CD4-positive, alpha-beta T cell treated with Interferon alpha-2 for 1 hour (primary cell): ENCODE data around the gene ACKR1.

Source experiments
- DNase-seq, 2 donors: peaks; one replicate each; pipeline ENCODE4 v3.0.0-alpha.2; 2020 to 2022

ACKR1 gene

DNA sequence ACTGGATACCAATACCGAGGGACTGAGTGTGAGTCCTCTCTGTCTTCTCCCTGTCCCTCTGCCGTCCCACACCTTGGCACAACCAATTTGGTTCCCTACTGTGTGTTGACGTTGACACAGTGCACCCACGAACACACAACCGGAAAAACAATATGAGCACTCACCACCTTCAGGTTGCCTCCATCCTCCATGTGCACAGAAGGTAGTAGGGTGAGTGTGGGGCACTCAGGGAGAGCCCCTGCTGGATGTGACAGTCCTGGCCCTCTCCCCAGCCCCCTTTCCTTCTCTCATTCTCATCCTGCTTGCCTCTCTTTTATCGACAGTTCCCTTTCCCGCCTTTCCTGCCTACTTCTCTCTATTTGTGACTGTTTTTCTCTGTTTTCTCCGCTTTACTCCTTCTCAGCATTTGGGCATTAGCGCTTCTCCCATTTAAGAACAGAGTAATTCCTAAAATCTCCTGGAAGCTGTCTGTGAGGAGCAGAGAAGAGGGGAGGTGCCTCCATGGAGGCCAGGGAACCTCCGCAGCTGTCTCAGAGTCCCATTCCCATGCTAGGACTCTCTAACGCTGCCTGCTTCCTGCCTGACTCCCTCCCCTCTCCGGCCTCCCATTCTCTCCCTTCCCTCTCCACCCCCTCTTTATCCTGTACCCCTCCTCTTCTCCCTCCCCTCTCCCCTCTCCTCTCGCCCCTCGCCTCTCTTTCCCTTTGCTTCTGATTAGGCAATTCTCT lies 16.9 kb upstream of the ACKR1 start:
- no peak for DNase-seq

DNA sequence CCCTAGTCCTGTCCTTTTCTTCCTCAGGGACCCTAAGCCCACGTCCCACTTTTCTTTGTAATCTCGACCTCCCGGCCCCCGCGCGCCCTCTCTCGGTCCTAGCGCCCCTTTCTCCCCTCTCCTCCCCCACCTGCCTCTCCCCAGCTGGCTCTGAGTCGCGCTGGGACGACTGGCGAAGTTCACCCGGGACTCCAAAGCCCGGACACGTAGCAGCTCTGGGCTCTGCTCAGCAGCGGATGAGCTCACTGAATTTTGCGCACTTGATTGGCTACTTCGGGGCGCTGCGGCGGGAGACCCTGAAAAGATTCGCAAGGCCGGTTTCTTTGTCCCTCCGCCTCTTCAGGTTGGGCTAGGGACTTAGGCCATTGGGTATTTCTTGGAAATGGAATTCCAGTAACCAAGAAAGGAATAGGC lies 16.3 kb upstream of the ACKR1 start:
- DNase-seq: peak; percentile 9 to 49

DNA sequence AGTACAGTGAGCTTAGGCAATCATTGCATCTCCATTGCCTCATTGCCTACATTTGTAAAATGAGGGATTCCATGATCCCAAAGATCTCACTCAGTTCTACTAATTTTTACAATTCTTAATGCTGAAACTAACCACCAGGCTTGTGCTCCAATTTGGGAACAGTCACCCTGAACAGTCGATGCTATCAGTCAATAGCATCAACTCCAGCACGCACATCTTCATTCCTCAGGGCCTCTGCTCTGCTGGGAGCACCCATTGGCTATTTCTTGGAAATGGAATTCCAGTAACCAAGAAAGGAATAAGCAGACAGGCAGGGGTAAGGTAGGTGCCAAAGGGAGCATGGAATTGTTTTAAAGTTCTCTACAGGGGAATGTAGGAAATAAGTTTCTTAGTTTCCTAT lies 14.2 kb upstream of the ACKR1 start:
- DNase-seq: no peak

DNA sequence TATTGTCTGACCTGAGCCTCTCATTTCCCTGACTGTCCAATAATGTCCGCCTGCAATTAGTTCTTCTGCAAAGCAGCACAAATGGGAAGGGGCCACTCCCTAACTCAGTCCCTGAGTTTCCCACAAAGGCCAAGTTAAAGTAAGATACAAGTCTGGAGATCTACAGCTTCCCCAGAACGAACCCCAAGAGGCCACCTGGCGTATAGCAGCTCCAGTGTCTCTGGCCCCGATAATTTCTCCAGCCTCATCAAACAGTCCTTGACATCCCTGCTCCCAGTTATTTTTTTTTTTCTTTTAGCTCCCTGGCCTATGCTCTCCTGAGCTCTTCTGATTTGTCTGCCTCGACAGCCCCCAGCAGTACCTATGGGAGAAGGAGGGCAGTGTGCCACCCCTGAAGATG lies 8.1 kb upstream of the ACKR1 start:
- DNase-seq: no peak

DNA sequence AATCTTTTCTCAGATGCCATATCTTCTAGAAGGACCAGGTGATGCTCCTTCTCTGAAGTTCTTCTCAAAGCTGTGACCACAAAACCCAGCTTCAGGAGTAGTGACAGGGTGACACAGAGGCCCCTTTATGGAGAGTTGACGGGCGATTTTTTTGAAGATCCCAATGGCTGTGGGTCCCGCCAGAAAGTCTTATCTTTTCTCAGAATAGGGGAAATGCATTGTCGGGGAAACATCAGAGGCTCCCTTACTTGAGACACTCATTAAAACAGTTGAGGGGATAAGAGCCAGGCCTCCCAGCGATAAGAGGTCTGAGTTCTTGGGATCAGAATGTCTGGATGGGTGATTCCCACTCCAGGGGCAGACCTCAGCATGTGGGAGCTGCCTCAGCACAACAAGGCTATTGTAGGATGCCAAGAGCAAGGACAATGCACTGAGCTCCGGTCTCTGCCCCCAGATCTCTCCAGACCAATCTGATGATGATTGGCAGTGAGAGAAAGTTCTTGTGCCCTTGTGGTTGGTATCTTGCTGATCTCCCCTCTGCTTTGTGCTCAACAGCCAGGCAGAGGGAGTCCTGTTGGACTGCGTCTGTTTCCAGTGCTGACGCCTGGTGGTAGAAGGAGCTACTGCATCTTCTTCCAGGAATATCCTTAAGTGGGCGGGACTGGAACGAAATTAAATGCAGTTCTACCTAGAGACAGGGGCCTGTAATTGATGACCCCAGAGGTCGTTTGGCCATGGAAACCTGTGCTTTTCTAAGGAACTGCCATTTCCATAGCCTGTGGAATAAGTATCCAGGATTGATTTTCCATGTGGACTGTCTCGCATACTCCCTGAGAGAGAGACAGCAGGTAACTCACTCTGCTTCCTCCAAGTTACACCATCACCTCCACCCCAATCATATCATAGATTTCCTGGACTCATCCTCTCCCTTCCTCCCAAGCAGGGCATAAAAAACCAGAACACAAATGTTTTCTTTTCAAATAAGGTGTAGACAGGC lies 6.8 kb upstream of the ACKR1 start:
- DNase-seq: peak; percentile 38 to 45

DNA sequence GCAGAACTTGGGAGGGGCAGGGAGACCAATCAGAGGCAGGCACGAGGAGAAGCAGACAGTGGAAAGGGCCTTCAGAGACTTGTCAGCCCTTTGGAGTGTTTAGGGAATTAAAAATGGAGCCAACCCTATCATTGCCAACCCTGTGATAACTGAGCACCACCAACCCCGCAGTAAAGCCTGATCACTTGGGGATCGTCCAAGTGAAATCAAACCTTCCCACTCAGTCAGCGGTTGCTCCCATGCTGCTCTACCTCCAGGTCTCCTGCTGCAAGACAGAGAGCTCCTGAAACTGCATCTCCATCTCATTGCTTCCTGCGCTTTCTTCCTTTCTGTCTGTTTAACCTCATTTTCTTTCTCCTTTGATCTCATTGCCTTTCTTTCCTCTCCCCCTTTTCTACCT lies 4.8 kb upstream of the ACKR1 start:
- no peak for DNase-seq

DNA sequence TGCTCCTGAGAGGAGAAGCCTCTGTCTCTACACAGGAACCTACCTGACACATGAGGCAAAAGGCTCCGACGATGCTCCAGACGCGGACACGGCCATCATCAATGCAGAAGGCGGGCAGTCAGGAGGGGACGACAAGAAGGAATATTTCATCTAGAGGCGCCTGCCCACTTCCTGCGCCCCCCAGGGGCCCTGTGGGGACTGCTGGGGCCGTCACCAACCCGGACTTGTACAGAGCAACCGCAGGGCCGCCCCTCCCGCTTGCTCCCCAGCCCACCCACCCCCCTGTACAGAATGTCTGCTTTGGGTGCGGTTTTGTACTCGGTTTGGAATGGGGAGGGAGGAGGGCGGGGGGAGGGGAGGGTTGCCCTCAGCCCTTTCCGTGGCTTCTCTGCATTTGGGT lies 3.9 kb upstream of the ACKR1 start:
- DNase-seq: no peak

DNA sequence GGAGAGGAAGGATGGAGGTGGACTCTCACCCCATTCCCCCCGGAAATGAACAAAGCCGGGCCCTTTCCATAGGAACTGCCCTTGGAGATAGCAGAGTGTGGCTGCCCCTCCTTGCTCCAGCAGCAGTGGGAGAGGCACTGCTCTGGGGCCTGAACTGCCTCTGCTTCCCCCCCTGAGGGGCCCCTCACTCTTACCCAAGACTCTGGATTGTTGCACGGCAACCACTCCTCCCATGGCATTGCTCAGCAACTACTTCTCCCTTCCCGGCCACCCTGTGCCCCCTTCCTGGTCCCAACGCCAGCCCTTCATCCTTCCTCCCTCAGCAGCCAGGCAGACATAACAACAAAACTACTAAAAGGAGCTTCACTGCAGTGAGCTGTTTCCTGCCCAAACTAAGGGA lies 3.0 kb upstream of the ACKR1 start:
- DNase-seq: no peak

DNA sequence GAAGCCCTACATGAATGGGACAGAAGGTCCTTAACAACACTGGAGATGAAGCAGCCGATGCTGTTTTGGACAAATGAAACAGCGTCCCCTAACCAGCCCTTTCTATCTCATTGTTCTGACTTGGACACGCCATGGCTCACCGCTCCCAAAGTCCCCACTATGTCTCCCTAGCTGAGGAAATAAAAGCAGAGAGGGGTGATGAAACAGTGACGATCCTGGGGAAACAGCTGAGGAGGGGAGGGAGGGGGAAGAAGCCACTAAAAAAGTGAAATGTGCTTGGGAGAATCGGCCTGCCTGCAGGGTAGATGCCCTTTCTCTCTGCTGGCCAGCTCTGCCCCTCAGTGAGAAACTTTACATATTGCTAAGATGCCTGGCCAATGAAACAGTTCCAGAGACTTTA lies 1.1 kb upstream of the ACKR1 start:
- no peak for DNase-seq

DNA sequence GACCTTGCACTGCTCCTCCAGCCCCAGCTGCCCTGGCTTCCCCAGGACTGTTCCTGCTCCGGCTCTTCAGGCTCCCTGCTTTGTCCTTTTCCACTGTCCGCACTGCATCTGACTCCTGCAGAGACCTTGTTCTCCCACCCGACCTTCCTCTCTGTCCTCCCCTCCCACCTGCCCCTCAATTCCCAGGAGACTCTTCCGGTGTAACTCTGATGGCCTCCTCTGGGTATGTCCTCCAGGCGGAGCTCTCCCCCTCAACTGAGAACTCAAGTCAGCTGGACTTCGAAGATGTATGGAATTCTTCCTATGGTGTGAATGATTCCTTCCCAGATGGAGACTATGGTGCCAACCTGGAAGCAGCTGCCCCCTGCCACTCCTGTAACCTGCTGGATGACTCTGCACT lies 550 bp downstream of the ACKR1 start:
- no peak for DNase-seq

DNA sequence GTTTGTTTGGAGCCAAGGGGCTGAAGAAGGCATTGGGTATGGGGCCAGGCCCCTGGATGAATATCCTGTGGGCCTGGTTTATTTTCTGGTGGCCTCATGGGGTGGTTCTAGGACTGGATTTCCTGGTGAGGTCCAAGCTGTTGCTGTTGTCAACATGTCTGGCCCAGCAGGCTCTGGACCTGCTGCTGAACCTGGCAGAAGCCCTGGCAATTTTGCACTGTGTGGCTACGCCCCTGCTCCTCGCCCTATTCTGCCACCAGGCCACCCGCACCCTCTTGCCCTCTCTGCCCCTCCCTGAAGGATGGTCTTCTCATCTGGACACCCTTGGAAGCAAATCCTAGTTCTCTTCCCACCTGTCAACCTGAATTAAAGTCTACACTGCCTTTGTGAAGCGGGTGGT lies 1.4 kb downstream of the ACKR1 start:
- DNase-seq: no peak

DNA sequence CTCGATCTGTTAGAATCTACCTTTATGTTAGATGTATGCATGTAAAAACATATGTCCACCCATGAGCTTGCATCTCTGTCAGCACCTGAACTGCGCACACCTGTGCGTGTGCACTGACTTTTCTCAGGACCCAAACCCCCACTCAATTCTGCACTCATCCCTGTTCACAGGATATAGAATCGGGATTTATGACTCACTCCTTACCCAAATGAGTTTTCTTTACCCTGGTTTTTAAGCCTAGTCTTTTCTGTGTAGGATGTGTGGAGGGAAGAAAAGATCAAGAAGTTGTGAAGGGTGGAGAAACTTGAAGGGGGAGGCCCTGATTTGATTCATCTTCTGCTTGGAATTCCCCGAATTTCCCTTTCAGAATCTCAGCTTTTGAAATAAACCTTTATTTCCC lies 2.4 kb downstream of the ACKR1 start:
- no peak for DNase-seq

DNA sequence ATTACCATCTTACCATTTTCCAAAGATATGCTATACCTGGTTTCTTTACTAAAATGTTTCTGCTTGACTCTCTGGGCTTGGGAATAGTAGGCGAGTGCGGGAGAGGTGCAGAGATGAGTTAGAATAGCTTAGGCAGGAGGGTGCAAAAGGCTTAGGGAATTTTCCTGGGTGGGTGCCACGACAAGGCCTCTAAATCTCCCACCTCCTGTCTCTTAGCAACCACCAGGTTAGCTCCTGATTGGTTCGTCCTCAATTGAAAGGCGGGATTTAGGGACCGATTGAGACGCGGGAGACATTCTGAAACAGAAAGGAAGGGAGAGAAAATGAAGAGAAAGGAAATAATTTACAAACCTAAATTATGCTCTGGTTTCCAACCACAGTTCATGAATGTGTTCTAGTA lies 3.1 kb downstream of the ACKR1 start:
- DNase-seq: no peak

DNA sequence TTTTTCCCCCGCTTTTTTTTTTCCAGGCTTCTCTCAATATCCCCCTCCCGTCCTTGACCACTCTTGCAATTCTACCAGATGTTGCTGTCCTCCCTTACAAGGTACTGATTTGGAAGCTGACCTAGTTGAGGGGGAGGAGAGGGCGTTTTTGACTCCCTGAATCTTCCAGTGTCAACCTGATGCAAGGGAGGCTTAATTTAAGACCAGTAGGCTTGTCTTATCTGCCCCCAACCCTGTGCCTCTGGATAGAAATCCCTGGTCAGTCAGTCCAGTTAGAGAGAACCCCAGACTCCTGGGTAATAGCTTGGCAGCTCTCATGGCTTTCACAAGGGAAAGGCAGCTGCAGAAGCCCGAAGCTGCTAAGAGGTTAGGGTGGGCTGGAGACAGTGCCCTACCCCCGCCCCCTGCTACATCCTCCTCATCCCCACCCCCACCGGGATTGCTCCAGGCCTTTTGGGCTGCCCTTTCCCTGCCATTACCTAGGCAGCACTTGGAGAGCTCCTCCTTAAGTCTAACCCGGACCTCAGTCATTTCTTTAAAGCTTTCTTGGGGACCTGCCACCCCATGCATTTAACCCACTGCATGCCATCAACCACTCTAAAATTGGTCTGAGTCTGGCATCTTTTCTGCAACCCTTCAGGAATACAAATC lies 3.6 kb downstream of the ACKR1 start:
- DNase-seq: no peak

DNA sequence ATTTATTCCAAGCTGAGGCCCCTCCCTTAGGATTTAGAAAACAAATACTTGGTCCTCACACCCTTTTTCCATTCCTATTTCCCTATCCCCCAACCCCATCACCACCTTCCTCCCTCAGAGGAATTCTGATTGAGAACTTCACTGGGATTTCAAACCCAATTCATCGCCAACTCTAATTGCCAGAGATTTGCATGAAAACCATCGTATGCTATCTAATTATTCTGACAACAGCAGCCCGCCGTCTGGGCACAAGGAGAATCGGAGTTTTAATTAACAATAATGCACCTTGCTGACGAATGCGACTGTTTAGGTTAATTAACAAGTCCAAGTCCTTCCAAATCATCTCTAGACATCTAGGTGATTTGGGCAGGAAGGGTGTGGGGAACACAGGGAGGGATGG lies 4.4 kb downstream of the ACKR1 start:
- no peak for DNase-seq

DNA sequence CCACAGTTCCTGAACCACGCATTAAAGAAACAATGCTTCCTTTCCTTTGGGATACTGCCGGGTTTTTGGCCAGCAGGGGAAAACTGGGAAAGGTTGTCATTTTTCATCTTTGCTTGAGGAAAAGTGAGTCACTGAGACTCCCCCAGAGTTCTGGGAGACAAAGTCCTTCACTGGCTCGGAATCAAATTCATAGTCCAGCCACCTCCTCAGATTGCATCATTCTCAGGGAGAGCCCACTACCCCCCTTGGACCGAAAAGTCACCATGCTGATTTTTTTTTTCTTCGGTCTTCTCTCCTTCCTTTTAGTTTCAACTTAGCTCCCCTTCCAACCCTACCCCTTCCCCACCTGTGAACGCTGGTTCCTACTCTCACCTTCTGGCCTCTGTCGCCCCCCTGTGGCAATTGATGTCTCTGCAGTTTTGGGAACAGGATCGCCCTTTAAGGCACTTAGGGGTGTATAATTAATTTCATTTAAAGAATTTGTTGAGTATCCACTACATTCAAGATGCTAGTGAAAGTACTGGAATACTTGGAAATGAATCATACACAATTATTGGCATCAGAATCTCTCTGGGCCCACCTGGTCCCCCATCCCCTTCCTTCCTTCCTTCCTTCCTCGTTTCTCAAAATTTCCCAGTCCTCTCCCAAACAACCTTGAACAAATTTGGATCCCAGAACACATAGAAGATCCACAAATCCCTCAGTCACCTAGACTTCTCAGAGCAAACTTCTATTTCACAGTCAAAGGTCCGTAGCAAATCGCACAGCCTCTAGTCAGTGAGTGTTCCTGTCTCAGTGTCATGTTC lies 6.9 kb downstream of the ACKR1 start:
- peak; percentile 27 to 39 for DNase-seq

DNA sequence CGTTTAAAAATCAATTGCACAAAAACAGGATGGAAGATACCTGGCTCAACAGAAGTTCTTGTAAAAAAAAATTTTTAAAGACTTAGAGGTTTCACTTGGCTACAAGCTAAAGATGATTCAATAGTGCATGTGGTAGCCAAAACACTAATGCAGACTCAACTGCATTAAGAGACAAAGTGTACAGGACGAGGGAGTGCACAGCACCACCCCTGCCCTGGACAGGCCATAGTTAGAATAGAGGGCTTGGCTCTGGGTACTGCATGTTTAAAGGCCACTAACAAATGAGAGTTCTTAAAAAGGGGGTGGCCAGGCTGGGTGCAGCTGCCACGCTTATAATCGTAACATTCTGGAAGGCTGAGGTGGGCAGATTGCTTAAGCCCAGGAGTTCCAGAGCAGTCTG lies 7.9 kb downstream of the ACKR1 start:
- no peak for DNase-seq

DNA sequence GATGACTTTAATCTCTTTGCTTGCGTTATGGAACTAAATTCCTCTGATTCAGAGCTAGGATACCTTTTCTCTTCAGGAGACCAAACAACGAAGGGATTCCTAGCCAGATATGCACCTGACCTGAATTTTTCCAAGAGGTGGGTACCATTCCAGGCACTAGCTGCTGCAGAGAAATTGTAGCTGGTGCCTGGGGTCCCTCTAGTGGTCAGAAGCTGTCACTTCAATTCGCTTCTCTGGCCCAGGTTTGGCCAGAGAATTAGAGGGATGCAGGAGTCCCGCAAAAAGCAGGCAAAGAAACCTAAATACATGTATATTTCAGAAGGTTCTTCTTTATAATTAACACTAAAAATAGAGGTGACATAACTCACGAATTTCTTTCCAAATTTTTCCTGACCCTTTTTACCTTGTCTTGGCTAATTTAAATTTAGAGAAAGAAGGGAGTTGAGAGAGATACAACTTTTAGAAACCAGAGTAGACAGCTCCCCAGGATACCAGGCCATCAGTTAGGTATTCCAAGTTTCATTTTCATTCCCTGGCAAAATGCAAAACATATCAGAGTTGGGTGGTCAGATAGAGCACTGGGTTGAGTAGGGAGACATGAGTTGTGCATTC lies 9.6 kb downstream of the ACKR1 start:
- DNase-seq: peak; percentile 24 to 37

DNA sequence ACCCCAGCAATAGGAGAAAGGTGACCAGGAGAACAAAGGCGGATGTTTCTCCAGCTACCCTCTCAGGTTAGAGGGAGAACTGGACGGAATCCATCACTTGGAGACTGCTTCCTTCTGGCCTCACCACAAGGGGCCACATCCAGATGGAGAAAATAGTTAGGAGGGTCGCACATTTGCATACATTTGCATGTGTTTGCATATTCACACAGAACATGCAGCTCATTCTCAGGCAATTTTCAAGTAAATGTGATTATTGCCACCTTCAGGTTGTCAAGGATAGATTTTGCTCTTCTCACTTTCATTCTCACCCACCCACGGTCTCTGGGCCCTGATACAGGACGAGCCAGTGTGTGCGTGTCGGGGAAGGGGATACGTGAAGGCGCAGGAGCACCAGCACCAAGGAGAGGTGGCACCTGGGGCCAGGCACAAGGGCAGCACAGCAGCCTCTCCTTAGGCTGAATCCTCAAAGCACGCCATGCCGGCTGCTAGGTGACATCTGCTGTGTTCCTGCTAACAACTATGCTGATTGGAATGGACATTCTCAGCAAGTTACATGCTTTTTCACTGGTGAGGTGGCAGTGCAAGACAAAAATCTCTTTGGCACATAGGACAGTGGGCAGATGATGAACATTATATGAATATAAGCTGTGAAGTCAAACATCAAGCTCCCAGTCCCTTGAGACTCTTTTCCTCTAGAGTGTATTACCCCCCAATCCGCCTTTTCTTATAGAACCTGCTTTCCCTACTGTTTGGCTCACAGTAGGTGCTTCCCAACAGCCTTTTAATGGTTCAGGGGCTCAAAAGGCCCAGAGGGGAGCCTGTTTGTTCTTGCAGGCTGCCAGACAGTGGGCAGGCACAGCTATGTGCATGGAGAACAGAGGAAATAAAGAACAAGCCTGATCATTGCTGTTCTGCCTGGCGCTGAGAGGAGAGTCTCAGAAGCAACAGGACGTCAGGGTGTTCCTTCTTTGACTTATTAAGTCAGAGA lies 14.3 kb downstream of the ACKR1 start:
- DNase-seq: no peak

DNA sequence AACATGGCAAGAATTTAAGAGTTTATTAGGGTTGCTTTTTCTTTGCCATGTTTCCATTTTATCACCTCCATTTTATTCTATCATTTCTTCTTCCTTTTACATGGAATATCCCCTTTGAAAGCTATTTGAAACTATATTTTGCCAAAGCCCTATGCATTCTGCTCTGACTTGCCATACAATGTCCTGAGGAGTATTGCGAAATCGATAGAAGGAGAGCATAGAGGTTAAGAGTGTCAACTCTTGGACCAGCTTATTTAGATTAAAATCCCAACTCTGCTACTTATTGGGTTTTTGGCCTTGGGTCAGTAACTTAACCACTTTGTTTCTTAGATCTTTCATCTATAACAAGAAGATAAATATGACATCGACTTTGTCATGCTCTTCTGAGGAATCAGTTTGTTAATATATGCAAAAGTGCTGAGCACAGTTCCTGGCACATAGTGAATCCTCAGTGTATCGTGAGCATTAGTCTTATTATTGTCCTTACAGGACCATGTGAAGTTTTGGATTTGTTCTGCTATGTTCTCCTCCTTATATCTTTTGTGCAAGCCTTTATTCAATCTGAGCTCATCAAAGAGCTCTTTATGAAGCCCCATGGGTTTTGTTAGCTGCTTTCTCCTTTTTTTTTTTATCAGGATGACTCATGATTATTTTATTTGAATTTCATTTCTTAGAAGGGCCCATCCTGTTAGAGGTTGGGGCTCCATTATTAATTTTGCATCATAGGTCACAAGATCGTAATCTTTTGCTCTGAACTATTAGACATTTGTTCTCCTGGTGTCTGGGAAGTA lies 17.6 kb downstream of the ACKR1 start:
- DNase-seq: no peak
